ENCODE results near the gene SLX4IP. TPM values are rescaled to one million over a fixed set of nuclear protein-coding genes. Genes with fewer than 3 reads are reported as not detected.

Gene SLX4IP
- total and polyA plus RNA-seq, 2 of the 13 experiments (the other 11 are each of a cell fraction or from before 2014, with no cell fraction given): 3.6 to 7.3 TPM

DNA sequence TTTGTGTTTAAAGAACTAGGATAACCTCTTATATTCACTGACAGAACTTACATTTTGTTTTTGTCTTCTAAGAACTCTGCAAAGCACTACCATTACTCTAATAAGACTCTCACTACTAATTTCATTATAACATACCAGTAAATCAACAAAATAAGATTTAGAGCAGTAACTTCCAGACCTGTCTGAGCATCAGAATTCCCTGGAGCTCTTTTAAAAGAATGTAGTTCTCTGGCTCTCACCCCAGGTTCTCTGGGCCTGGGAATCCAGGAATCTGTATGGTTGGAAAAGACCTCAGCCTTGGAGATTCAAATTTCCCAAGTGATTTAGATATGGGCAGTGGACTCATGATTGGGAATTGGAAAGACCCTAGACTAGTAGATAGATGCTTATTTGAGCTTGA is 149.3 kb downstream of the SLX4IP start (continued):
- TF ChIP-seq PBX3 (CRISPR knock-in tag; IDR thresholded peaks at IDR 0.05; ENCODE audit: borderline replicate concordance) (no peak), ZNF383 (CRISPR knock-in tag; IDR thresholded peaks at IDR 0.05; ENCODE audit: borderline replicate concordance) (no peak), ZBED4 (CRISPR knock-in tag; IDR thresholded peaks at IDR 0.05; ENCODE audit: borderline replicate concordance) (no peak), ZNF513 (CRISPR knock-in tag; conservative IDR thresholded peaks at IDR 0.05) (no peak)
- TF ChIP-seq, protein P1, sequence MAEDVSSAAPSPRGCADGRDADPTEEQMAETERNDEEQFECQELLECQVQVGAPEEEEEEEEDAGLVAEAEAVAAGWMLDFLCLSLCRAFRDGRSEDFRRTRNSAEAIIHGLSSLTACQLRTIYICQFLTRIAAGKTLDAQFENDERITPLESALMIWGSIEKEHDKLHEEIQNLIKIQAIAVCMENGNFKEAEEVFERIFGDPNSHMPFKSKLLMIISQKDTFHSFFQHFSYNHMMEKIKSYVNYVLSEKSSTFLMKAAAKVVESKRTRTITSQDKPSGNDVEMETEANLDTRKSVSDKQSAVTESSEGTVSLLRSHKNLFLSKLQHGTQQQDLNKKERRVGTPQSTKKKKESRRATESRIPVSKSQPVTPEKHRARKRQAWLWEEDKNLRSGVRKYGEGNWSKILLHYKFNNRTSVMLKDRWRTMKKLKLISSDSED (CRISPR knock-in tag; IDR thresholded peaks at IDR 0.05): no peak
